ENCODE measurements around the gene LRRFIP1.
"Not testable (repeated sequence)": the region's sequence is repeated elsewhere in the genome, so short reads cannot be mapped to it uniquely, and the experiment has no call there.

The LRRFIP1 gene

DNA sequence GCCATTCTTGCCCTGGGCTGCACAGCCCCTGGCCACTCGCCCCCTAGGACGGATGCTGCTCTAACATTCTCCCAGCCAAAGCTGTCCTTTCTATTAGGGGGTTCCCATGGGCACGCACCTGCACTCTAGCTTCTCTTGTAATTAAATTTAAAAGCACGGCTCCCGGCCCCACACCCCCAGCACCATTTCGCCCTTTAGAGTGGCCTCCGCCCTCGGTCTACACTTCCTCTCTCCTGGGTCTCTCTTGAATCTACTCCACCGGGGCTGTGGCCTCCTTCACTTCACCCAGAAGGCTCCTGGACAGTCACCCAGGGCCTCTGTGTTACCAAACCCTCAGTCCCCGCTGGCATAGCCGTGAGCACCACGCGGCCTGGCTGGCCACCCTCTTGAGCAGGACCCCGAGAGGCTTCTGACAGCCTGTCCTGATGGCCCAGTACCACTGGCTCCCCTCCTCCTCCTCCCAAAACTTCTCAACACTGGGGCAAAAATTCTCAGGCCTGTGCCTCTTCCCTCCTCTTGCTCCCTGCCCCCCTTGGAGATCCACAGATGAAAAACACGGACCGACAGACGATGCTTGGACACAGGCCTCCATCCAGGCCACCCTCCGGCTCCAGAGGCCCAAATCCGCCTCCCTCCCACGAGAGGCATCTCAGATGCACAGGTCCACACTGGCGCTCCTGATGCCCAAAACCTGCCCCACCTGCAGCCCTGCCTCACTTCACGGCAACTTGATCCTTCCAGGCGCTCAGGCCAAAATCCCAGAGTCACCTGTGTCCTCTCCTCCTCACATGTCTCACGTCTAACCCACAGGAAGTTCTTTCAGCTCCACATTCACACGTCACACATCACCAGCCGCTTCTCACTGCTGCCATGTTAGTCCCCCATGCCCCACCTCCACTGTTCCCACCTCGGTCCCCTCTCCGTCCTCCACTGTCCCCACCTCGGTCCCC is 29.9 kb upstream of the LRRFIP1 start:
- no peak for DNase-seq

DNA sequence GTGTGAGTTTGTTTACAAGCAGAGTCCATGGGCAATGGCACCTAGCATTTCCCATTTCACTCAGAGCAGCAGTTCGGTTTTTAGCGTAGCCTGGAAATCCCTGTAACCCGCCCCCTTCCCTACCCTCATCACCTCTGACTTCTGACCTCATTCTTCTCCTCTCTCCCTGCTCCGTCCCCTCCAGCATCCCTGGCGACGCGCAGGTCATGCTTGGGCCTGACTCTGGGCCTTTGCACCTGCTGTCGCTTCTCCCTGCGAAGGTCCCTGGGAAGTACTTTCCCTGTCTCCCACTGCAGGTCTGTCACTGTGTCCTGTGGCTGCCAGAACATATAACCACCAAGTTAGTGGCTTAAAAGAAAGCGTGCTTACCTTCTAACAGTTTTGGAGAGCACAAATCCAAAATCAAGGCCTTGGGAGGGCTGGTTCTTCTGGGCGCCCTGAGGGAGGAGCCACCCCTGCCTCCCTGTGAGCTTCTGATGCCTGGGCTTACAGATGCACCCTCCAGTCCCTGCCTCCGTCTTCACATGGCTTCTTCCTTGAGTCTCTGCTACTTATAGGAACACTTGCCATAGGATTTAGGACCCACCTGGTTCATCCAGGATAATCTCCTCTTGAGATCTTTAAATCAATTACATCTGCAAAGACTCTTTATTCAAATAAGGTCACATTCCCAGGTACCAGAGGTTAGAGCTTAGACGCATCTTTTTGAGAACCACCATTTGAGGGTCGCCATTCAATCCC is 28.7 kb upstream of the LRRFIP1 start:
- no peak for DNase-seq

DNA sequence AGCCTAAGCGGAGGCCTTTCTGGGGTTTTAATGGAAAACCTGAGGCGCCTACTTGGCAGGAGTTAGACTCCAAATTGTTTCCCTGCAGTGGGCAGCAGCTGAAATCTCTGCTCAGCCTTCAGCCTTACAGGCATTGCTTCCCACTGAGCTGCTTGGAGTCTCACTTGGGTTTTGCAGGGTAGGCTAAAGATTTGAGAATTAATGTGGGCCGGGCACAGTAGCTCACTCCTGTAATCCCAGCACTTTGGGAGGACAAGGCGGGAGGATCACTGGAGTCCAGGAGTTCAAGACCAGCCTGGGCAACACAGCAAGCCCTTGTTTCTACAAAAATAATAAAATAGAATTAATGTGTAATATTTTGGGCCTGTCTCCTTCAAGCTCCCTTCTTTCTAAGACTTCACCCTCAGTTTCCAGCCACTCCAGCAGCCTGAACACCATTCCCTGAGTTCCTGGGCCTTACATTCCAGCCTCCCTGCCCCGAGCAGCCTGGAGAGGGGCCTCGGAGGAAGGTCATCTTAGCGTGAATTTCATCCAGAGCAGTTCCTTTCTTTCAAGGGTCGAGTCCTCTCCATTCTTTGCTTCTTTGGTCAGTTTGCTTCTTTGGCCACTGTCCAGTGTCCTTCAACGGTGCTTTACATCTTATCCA is 27.8 kb upstream of the LRRFIP1 start:
- DNase-seq, result no peak

DNA sequence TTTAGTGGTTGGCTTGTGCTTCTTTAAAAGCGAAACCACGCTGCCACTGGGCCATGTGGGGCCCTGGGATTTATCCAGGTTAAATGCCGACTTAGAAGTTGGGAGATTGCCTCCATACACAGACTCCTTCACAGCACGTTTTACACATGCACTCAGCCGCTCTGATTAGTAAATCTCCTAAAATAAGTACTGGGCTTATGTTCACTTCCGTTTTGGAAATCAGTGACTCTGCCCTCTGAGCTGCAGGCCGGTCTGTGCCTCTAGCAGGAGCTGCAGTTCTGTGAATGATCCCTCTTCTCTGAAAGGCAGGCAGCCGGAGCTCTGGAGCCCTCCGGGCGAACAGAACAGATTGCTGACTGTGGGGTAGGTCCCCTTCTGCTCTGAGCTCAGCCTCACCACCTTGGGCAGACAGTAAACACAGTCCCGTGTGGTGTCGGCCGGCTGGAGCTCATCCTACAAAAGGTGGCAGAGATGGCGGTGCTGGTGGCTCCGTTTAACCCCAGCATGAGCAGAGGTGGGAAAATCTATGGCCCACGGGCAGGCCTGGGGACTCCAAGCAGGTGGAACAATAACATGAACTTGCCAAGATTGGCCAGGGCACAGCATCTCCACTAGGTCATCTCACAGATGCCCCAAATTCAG is 27.1 kb upstream of the LRRFIP1 start:
- DNase-seq, result no peak

DNA sequence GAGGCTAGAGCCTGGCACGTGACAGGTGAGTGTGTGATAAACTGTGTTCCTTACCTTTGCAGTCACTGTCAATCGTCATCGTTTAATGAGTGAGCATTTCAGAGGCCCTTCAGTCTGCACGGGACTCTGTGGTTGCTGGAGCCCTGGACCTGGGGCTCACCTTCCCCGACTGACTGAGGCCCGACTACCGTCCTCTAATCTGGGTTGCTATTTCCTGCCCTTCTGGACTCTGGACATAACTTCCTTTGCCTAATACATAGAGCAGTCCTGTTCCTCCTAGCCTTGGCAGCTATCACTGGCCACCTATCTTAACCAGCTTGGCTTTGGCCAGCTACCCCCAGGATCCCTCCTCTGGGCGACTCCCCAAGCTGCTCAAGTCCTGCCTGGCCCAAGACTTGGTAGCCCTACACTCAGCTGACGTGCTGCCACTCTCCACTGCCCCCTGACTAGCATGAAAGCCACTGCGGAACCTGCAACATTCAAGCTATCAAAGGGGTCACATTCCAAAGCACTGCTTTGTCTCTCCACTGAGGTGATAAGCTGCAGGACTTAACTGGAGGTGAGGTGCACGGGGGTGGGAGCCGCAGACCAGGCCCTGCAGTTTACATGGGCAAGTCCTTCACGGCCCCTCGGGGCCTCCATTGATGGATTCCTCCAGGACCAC is 25.8 kb upstream of the LRRFIP1 start:
- DNase-seq, result no peak

DNA sequence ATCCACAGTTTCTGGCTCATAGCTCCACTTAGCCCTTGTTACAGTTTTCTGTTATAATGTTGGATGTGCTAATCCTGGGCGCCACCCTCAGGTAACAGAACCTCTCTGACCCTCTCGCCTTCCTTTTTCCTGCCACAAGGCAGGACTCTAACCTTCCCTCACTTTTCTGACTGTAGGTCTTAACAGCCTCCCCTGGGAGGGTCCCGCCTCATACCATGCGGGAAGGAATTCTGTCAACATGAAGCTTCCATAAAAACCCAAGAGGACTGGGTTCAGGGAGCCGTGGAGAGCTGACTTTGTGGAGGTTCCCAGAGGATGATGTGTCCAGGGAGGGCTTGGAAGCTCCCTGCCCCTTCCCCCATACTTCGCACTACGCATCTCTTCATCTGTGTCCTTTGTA is 25.0 kb upstream of the LRRFIP1 start:
- no peak for DNase-seq

DNA sequence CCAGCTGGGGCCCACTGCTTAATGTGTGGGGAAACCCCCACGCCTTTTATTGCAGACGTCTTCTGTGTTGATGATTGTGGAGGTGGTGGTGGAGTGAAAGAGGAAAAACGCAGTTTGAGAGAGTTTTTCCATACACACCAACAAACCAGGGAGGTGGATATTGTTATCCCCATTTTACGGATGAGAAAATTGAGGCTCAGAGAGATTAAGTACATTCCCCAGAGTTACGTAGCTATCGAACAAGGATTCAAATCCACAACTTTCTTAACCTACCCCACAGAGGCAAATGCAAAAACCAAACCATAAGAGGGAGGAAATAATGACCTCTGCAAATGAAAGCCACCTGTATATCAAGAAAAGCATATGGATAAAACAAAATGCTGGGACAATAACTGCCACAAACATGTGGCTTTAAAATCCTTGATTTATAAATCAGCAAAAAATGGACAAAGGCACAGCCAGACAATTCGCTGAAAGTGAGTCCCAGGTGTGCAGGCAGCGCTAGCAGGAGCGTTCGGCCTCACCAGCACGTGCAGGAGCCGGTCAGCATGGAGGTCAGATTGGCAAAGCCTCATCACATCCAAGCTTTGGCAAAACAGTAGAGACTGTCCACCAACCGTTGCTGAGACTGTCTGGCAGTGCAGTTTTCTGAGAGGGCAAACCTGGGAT is 24.2 kb upstream of the LRRFIP1 start:
- no peak for DNase-seq

DNA sequence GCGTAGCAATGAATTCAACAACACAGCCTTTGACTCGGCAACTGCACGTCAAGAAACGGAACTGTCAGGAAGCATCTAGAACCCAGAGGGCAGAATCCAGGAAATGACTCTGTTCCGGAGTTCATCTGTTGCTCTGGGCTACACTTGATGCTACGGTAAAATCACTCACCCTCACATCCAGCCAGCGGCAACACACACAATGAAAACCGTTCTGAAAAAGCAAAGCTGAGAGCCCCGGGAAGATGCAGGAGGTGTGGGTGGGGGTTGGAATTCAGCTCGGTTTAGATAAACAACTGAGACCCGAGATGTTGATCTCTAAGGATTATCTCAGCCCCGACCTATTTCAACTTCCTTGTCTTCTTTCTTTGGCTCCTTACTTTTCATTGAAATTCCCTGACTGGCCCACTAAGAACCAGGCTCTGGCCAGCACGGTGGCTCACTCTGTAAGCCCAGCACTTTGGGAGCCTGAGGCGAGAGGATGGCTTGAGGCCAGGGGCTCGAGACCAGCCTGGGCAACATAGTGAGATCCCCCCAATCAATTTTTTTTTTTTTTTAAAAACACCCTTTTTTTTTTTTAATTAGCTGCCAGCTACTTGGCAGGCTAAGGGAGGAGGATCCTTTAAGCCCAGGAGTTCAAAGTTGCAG is 23.5 kb upstream of the LRRFIP1 start:
- no peak for DNase-seq

DNA sequence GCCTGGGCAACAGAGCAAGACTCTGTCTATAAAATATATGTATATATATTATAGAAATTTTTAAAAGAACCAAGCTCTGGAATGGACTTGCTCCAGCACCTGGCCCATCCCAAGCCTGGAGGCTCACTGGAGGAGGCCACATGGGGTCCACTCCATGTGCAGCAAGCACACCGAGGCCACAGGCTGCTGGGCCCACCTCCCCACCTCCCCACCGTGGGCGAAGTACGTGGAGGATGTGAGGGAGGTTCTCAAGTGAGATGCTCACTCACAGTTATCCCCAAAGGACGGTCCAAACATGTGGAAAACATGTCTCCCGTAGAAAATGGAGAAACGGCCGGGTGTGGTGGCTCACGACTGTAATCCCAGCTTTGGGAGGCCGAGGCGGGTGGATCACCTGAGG is 23.0 kb upstream of the LRRFIP1 start:
- DNase-seq, result no peak

DNA sequence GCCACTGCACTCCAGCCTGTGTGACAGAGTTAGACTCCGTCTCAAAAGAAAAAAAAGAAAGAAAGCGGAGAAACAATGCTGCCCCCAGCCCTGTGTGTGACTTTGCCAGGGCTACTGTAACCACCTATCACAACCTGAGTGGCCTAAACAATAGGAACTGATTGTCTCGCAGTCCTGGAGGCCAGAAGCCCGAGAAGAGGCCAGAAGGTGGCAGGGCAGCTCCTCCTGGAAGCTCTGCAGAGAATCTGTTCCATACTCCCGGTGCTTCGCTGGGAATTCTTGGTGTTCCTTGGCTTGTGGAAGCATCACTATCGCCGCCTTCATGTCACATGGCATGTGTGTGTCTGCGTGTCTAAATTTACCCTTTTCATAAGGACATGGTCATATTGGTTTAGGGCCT is 22.4 kb upstream of the LRRFIP1 start:
- no peak for DNase-seq

DNA sequence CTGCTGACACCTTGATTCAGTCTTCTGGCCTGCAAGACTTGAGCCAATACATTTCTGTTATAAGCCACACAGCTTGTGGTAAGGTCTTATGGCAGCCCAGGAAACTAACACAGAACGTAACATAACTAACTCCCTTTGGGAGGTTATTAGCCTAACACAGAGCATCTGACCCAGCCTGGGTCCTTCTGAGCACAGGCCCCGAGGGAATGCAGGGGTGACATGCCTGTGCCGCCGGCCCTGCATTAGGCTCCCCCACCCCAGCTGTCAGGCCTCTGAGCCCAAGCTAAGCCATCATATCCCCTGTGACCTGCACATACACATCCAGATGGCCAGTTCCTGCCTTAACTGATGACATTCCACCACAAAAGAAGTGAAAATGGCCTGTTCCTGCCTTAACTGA is 20.9 kb upstream of the LRRFIP1 start:
- DNase-seq, result not testable (repeated sequence)

DNA sequence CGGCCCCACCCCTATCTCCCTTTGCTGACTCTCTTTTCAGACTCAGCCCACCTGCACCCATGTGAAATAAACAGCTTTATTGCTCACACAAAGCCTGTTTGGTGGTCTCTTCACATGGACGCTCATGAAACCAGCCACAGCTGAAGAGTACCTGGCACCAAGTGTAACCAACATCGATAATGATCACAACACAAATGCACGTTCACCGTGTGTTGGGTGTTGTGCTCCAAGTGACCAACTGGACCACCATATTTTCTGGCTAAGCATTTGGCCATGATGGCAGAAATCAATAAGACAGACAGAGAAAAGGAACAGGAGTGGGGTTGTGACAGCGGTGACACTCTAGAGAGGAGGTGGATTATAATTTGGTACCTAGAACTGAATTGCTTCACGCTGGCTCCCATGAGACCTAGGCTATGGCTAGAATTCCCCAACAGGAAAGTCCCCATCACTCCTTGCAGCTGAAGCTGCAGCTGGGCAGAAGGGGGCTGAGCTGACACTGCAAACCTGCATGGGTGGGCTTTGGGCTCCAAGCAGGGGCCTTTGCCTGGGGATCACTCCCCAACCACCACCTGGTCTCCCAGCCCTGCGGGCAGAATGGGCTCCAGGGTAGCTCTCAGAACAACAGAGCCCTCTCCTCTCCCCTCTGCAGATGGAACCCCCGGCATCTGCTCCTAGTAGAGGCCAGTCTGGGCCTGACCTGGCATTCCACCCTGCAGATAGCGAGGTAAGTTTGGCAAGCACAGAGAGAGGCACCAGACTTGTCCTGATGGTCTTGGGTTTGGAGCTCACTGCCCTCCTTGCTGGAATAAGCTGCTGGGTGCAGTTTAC is 14.6 kb upstream of the LRRFIP1 start:
- no peak for DNase-seq

DNA sequence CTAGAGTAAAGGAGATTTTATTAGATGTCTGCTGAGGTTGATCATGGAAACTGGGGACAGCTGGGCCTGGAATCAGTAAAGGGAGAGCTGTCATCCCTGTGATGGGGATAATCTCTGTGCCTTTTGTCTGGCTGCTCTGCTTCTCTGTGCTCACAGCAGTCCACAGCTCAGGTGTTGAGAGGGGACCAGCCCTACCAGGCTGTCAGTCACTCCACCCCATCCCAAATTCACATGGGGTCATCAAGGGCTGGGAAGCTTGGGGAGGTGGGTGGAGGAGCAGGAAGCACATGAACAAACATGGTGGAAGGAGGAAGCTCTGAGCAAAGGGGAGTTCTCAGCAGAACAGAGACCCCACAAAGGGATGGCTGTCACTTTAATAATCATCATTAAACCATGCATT is 13.7 kb upstream of the LRRFIP1 start:
- DNase-seq, result no peak

DNA sequence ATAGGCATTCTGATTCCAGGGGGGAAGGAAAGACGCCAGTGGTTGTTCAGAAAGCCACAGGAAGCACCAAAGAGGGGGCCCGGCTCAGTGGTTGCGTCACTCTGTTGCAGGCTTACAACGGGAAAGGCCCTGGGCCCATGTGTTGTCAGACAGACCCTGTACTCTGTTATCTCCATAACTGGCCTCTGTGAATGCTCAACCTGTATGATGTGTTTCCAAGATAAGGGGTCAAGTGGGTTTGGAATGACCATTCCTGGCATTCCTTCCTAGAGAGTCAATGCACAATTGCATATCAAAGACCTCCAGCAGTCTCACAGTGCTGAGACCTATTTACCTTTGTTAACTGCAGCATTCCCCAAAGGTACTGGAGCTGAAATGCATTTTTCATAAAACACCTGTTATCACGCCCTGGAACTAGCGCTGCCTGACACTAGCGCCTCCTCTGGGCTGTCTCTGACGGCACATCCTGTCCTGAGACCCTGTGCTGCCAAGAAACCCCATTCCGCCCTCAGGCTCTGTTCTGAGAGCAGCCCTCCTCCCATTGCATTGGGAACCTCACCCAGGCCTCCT is 13.2 kb upstream of the LRRFIP1 start:
- no peak for DNase-seq

DNA sequence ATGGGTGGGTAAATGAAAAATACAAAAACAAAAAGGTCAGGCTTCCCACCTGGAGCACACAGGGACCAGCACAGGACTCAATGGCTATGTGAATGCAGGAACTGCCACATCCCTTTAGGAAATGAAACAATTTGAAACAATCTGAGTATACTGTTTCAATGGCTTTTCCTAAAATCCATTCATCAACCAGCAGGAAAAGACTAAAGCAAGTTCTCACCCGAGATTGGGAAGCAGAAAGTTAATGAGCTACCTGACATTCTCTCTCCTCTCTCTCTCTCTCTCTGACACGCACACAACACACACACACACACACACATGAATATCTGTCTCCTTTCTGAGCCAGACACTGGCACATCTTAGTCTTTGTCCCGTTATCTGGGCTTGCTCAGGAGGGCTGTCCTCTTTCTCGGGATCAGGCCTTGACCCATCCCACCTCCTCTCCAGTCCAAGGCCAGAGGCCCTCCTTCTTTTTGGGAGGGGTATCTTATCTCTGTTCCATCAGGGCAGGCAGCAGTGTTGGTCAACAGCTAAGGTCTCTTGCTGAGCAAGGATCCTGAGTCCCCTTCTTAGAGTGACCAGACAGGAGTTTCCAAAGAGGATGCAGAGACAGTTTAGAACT is 11.6 kb upstream of the LRRFIP1 start:
- no peak for DNase-seq

DNA sequence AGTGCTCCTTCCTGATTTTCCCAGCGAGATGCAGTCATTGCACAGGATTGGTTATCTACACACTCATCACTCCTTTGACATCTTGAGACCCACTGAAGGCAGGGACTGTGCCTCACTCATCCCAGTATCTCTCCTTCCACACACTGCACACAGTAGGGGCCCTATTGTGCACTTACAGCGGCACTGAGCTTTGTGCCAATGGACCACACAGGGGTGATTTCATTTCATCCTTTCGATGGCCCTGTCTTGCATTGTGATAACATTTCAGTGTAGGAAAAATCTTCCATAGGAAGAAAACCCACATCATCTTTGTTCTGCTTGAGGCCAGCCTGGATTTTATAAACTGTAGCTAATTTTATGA is 11.0 kb upstream of the LRRFIP1 start:
- DNase-seq, result no peak

DNA sequence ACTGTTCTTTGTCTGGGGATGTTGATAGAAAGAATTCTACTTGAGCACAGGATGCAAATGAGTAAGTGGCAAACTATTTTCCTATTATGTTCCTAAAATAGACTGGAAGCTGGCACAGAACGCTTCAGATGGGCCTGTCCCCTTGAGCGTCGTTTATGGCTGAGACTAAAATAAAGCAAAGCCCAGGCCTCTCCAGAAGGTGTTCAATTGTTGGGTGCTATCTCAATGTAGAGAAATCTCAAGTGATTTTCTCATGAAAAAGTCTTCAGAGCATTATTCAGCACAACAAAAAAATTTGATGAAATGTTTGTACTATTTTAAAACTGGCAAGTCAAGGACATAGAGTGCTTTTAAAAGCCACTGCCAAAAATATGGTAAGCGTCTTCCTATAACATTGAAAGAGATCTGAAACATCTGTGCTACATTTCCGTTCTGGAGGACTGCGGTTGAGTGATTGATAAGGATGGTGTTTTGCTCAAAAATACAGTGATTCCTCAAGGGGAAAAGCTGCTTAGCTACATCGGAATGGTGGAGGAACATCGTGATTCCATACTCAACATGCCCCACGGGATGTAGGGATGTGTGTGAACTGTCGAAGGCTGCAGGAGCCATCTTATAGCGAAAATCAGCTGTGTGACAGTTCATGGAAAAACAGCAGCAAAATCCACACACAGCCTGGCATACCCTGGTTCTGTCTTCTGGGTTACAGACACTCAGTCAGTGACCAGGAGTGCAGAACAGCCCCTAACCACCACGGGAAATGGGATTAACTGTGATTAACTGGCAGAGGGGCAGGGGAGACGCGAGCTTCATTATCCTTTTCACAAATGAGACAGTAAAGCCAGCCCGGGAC is 10.4 kb upstream of the LRRFIP1 start:
- no peak for DNase-seq

DNA sequence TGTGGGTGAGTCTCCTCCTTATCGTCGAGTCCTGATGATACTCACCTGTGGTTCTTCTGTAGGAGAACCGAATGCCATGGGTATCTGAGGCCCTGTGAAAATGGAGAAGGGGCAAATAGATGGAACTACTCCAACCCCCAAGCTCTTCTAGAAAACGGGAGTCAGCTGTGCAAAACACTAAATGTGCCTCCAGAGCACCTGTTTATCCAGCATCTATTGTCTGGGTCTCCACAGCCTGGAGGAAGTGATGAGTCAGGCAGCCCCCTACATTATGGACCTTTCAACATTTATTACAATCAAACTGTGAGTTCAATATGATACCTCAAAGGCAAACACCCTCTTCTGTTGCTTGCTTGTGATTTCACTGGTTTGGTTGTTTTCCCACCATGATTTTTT is 9.8 kb upstream of the LRRFIP1 start:
- DNase-seq, result no peak

DNA sequence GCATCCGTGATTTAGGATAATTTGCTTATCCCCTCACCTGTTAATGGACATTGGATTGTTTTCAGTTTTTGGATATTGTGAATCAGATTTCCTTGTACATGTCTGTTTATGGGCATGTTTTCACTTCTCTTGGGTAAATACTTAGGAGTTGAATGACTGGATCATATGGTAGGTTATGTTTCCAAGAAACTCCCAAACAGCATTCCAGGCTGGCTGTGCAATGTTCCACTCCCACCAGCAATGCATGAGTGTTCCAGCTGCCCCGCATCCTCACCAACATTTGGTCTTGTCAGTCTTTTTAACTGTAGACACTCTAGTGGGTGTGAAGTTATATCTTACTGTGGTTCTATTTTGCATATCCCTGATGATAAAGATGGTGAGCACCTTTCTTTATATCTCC is 8.9 kb upstream of the LRRFIP1 start:
- DNase-seq, result no peak
